ENCODE measurements around the gene SLC12A3.
"Not testable (repeated sequence)": the region's sequence is repeated elsewhere in the genome, so short reads cannot be mapped to it uniquely, and the experiment has no call there.

Gene SLC12A3

DNA sequence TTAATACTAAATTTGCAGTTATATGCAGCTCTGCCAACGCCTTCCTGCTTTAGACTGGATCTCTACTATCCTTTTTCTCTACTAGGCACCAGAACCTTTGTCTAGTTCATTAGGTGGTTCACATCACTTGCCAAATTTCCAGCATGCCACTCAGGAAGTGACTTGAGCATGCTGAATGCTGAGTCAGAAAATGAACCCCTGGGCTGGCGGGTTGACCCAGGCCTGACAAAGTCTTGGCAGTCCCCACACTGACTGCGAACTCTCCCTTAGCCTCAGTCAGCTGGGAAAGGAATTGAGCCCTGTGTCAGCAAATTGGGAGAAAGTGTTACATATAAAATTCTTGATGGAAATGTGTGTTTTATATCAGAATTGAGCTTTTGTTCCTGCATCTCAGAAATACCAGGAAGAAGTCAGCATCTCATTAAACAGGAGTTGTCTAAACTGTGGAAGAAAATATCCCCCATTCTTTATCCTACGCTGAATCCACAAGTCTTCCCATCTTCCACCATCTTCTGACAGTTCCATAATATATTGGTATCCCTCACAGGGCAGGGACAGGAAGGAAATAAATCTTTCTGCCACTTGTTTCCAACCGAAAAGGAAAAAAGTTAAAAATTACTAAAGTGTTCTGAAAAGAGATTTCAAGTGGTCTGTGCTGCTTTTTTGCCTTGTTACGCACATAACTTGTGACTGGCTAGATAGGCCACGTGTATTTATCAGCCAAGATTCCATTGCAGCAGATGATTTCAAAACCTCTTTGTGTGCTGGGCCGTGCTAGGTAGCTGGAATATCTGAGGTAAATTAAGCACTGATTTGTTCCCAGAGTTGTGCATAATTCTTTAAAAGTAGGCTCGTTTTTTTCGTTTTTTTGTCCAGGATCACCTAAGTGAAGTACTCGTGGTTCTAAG lies 16.7 kb upstream of the SLC12A3 start:
- peak; percentile 28 for DNase-seq

DNA sequence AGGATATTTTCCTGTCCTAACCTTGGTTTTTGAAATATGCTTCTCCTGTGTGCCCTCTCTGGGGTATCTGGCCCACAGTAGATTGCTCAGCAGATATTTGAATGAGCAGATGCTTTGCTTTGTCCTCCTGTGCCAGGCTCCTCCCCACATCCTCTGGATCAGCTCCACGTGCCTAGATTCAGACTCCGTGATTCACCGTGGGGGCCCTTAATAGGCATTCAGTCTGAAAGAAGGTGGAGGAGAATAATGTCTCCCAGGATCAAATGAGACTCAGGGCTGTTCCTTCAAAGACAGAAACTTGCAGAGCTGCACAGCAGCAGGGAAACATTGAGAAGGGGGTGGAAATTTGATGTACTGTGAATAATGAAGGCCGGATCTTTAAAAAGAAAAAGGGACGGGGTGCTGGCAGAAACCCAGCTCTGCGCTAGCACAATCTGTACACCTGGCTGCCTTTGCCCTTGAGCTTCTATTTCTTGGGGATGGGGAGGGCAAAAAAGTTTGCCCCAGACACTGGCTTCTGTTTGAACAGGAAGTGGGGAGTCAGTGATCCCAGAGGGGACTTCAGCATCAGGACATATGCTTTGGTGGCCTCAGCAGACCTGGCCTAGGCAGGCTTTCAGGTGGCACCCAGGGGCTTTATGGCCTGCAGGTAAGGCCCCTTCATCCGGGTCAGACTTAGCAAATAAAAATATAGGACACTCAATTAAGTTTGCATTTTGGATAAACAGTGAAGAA lies 15.9 kb upstream of the SLC12A3 start:
- DNase-seq, result no peak

DNA sequence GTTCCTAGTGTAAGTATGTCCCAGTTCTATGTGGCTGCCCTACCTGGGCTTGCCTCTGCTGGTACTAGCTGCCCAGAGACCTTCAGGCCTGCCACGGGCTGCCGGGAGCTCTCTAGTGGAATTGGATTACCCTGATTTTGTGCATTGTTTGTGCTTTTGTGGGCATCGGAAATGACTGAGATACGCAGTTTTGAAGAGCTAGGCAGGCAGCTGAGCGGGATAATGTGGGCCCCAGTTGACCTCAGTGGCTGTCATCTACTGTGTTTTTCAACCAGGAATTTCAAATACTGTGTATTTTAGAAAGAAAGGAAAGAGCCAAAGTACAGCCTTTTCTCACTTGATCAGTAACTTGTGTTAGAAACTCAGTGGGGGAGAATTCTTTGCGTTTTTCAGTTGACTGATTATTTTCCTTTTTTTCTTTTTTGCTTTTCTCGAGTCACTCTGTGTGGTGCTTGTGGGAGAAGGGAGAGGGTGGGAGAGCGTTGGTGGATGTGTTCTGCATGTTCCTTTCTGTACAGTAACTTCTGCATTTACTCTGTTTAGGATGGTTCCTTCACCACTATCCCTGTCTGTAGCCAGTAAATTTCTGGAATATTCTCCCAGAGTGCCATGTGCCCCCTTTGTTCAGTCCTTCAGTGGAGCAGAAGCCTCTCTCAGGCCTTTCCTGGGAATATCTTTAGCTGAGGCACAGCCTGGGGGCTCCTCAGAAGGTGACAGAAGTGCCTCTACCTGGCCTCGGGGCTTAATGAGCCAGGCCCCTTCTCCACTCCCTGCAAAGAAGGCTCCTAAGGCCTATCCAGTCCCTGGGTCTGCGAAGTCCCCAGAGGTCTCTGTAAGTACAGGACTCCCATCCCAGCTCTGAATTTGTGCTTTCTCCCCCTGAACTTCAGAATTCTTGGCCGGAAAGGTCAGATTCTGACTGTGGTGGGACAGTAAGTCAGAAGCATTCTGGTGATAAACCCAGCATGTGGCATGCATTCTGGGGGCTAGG lies 15.0 kb upstream of the SLC12A3 start:
- DNase-seq, result no peak

DNA sequence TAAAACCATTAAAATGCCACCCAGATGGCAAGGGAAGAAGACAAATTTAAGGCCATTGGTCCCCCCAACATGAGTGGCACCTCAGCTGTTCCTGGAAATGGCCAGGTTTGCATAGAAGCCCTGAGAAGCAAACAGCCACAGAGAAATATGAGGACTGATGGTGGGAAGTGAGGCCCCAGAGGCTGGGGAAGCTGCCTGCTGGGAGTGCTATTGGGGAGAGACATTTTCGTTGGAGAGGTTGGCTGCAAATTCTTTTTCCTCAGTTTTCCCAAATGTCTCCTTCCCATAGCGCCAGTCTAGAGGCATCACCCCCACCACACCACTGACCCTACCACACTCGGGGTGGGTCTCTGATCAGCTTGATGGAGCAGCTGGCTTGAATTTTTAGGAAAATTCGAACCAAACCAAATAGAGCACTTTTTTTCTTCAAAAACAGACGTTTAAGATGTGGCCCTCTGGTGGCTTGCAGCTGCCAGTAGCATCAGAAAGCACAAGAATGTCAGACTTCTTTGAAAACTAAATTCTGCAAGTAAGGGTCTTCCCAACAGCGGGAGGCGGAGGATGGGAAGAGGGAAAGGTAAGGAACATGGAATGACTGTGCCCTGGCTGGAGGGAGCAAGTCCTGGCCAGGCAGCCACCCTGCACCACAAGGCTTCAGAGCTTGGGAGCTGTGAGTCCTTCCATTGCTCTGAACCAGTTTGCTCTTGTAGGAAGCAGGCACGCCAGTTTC lies 13.2 kb upstream of the SLC12A3 start:
- DNase-seq, result no peak

DNA sequence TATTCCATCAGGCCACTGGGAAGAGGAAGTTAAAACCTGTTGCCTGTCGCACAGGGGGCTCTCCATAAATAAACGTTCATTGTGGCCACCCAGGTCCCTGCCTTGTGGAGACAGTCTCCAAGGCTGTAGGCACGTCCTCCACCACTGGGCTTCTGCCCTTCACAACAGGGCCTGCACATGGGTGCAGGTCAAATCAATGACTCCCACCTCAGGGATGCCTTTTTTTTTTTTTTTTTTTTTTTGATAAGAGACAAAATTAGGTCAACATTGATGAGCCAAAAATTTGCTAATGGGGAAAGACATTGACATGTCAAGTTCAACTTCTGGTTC lies 12.6 kb upstream of the SLC12A3 start:
- no peak for DNase-seq

DNA sequence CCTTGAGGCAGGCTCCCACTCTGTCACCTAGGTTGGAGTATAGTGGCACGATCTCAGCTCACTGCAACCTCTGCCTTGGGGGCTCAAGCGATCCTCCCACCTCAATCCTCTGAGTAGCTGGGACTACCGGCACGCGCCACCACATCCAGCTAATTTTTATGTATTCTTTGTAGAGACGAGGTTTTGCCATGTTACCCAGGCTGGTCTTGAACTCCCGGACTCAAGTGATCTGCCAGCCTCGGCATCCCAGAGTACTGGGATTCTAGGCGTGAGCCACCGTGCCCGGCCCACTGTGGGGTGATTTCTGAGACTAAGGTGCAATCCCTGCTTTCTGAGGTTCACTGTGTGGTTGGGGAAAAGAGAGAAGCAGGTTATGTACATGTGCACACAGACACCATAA lies 12.0 kb upstream of the SLC12A3 start:
- DNase-seq, result no peak

DNA sequence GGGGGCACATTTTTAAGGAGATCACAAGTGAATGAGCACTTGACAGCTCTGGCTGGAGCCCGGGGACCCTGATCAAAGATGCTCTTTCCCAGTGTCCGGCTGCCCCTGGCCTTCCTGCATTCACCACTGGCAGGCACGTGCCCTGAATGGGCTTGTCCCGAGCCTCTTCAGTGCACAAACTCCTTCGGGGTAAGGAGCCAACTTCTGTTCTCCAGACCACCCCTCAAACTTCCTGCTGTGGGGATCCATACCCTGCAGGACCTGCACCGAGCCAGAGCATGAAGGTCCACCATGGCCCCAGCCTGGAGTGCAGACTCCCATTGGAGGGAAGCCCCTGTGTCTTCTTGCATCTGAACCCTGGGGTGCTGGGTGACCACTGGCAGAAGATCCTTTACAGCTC lies 9.8 kb upstream of the SLC12A3 start:
- DNase-seq, result no peak

DNA sequence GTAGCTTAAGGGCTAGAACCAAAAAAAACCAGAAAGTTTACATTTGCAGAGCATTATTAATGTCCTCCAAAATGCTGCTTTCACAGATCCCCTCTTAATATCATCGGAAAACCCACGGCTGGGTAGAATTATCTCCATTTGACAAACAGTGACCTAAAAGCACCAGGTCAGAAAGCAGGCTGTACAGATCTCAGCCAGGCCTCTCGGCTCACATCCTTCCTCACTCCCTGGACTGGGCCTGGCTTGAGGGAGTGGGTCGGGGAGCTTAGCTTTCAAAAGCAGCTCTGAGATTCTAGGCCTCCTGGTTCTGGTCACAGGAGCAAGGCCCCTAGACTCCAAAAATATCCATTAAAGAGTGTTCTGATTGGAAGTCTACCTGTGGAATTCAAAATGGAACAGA lies 9.1 kb upstream of the SLC12A3 start:
- no peak for DNase-seq

DNA sequence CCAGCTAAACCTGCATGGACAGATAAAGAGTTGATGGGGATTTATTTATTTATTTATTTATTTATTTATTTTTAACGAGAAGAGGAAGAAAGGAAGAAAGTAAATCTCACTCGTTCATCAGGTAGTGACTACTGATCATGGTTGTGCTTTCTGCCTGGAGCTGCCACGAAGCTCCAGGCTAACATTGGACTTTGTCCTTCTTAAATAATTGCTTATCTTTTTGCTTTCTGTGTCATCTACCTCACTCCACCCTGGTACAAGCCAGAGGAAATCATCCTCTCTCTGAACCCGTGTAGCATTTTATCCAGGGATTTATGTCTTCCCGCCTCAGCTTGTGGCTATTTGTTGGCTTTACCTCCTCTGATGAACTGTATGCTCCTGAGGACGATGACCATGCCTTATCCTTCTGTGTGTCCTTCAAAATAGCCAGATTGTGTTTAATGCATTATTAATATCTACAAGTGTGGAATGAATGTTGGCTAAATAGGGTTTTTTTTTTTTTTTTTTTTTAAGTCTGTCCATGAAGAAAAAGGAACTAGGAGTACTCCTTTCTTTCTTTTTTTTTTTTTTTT lies 8.0 kb upstream of the SLC12A3 start:
- DNase-seq, result no peak

DNA sequence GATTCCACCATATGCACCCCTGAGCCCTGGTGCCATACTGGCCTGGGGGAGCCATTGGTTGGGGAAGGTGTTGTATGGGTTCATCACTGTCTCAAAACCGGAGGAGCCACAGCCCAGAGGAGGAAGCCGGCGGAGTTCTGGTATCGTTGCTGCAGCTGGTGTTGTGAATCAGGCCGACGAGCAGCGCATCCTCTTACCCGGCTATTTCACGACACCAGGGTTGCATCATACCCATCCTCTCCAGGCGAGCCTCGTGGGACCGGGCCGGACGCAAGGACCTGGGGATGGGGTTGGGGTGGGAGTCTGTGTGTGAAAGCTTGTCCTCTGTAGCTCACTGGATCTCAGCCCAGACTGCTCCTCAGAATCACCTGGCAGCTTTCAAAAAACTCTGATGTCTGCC lies 6.6 kb upstream of the SLC12A3 start:
- no peak for DNase-seq

DNA sequence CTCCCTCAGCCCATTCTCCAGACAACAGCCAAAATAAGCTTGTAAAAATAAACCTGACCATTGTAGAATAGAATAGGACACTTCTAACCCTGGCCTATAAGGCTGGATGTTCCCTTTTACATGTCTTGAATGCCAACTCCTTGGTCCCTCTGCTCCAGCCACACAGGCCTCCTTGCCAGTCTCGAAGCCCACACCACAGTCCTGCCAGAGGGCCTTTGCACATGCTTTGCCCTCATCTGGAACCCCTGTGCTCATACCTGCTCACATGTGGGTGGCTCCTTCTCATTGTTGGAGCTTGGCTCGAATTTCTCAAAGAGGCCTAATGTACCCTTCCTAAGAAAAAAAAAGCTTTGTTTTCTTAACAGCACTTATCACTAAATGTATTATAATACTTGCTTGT lies 5.4 kb upstream of the SLC12A3 start:
- no peak for DNase-seq

DNA sequence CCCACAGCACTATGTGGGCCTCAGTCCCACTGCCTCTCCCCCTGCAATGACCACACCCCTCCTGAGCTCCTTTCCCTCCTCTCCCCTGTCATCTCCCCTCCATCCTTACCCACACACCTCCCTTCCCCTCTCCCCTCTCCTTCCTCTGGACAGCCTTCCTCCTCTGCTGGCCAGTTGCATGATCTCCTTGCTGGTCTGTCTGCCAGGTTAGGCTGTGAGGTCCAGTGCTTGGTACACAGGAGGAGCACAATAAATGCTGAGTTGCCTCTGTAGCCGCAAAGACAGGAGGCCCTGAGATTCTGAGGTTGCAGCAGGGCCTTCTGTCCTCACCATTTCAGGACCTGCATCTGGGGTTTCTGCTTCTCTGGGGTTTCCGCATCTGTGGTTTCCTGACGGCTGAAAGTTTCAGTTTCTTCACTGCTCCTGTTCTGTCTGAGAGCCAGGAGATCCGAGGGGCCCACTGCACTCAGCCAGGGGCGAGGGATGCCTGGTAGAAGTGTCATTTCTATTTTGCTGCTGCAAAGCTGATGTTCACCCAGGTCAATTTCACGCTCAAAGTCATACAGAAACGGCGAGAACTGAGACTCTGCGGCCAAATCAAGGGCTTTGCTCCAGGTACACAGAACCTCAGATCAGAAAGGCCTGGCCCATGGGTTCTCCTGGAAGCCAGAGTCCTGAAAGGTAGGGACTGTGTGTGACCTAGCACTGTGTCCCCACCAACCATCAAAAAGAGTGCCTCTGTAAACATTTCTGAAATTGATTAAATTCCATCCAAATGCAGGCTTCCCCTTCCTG lies 4.6 kb upstream of the SLC12A3 start:
- DNase-seq, result peak; percentile 37

DNA sequence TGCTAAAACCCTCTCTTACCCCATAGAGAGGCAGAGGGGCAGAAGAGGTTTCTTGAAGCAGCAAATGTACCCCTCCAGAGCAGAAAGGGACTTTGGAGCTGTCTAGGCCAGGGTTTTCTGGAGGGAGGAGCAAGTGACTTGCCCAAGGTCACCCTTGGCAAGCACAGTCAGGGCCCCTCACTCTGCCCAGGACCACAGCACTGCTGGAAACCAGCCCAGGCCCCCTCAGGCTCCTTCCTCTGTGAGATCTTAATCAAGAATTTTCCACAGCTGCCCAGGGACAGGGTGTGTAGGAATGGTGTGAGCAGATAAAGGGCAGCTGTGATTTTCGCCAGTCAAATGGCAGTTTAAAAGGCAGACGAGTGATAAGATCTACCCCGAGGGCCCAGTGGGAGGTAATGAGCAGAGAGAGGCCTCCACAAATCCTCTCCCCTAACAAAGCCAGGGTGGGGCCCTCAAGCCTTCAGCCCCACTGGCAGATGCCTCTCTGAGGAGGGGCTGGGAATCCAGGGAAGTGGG lies 3.9 kb upstream of the SLC12A3 start:
- DNase-seq, result peak; percentile 6

DNA sequence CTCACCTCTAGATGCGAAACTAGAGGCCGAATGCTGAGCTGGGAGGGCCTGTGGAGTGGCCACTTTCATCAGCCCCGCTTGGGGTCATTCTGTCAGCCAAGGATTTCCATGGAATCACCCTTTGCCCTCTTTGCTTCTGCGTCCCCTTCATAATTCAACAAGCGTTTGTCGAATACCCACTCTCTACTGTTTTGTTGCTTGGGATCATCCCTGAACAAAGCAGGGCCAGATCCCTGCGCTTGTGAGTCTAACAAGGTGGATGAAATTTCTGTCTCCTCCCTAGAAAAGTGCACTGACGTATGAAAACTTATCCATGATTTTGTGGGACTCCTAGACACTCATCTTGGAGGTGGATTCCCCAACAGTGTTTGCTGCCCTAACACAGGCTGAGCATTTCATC lies 3.3 kb upstream of the SLC12A3 start:
- DNase-seq, result no peak

DNA sequence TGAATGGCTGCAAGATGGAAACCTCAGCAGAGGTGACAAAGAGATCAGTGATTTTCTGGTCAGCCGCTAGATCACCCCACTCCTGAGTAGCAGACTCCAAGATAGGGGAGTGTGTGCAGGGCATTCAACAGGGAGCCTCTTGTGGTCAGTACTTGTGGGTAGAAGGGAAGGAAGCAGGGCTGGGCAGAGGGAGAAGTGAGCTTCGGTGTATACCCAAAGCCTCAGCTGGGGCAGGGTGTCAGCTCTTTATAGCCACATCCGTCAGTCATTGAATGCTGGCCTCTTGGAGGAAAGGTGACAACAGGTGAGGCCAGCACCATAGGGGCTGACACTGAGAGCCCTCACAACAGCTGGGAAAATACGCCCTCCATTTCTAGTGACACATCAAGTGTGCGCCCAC lies 2.2 kb upstream of the SLC12A3 start:
- DNase-seq, result peak; percentile 8

DNA sequence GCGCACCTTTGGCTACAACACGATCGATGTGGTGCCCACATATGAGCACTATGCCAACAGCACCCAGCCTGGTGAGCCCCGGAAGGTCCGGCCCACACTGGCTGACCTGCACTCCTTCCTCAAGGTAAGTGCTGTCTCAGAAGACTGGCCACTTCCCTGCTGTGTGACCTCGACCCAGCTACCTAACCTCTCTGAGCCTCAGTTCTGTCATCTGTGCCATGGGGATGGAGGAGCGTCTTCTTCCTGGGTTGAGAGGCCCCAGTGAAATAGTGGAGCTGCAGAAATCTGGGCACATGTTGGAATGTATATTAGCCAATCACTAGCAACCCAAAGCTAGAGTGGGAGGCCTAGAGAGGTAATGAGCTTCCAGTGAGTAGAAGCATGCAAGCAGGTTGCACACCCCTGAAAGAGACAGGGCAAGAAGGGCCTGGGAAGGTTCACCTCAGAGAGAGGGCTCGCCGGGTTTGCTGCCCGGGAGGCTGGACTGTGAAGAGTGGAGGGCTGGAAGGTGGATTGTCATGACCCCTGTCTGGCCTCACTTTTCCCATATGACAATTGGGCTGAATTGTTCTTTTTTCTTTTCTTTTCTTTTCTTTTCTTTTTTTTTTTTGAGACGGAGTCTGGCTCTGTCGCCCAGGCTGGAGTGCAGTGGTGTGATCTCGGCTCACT lies 521 bp downstream of the SLC12A3 start:
- no peak for DNase-seq

DNA sequence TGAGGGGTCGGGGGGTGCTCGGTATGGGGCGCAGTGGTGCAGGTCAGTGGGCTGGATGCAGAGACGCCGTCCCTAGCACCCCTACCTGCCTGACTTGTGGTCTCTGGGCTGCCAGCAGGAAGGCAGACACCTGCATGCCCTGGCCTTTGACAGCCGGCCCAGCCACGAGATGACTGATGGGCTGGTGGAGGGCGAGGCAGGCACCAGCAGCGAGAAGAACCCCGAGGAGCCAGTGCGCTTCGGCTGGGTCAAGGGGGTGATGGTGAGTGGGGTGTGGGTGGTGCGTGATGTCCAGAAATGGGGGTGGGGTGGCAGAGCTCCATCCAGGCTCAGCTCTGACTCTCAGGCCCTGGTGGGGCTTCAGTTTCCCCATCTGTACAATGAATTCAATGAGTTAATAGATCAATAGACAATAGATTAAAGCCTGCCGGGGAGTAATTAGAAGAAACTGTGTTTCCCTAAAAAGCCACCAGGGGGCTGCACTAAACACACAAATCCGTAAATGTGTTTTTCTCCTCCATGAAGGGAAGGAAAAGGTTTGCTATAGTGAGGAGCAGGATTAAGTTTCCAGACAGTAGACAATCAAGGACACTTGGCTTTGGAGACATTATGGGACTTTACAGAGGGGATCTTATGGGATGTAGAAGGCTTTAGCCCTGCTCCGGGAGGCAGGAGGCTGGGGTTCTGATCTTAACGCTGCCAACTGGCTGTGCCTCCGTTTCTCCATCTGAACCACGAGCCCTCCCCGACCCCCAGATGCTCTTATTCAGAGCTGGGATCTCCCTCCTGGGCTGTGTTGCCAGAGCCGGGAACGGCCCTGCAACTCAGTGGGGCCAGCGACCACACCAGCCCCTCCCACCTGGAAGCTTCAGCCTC lies 2.2 kb downstream of the SLC12A3 start:
- no peak for DNase-seq

DNA sequence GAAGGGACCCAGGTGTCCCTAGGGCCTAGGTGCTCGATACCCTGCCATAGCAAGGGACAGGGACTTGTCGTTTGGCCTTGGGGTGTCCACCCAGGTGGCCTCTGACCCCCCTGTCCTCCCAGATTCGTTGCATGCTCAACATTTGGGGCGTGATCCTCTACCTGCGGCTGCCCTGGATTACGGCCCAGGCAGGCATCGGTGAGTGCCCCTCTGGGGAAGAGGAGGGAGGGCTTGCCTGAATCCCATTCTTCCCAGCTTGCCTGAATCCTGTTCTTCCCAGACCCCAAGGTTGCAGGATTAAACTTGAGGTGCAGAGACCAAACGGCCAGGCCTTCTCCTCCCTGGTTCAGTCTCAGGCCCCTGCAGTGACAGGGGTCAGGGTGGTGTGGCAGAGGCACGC lies 3.2 kb downstream of the SLC12A3 start:
- no peak for DNase-seq

DNA sequence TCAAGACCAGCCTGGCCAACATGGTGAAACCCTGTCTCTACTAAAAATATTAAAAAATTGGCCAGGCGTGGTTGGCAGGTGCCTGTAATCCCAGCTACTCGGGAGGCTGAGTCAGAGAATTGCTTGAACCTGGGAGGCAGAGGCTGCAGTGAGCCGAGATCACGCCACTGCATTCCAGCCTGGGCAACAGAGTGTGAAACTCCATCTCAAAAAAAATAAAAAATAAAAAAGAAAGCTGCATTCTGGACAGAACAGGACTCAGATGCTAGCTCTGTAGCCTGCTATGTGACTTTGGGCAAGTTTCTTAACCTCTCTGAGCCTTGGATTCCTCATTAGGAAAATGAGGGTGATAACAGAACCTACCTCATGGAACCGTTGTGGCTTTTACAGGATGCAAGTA lies 3.8 kb downstream of the SLC12A3 start:
- DNase-seq, result not testable (repeated sequence)
